Transverse colon (tissue), 4 donors: Measurements from ENCODE around the gene AKT1. TPM values are rescaled to one million over a fixed set of nuclear protein-coding genes. Genes with fewer than 3 reads are reported as not detected.

Experiments
- DNase-seq: peaks from one replicate; pipeline ENCODE4 v3.0.0-alpha.2; 2019
- H3K27ac ChIP-seq, 4 donors: fragments of 200-600 bp; sonication (generic); 2 replicates each; pipeline ENCODE4 v1.5.1; 2016 to 2018; ENCODE audit warnings: inconsistent platforms in 4 of 4
- H3K27me3 ChIP-seq: fragments of 200-600 bp; sonication (generic); 2 replicates; pipeline ENCODE4 v1.5.1; 2017; ENCODE audit warnings: inconsistent platforms
- H3K36me3 ChIP-seq, 4 donors: fragments of 200-600 bp; sonication (generic); 2 replicates each; pipeline ENCODE4 v1.5.1; 2017 to 2019; ENCODE audit warnings: inconsistent platforms in 4 of 4
- H3K4me1 ChIP-seq, 4 donors: fragments of 200-600 bp; sonication (generic); 2 replicates each; pipeline ENCODE4 v1.5.1; 2017 to 2020; ENCODE audit warnings: inconsistent platforms in 4 of 4
- H3K4me3 ChIP-seq, 4 donors: fragments of 200-600 bp; sonication (generic); 1 replicate in 1 of 4; 2 replicates in 3 of 4; pipeline versions ENCODE4 v1.5.1 to v1.6.1; 2017 to 2019; ENCODE audit warnings: inconsistent platforms in 4 of 4
- H3K9me3 ChIP-seq, 2 donors: fragments of 200-600 bp; sonication (generic); 2 replicates each; pipeline ENCODE4 v1.5.1; 2017 to 2019; ENCODE audit warnings: inconsistent platforms in 2 of 2
- EP300 ChIP-seq: sonication (generic); formaldehyde crosslinking; IDR thresholded peaks from one replicate; pipeline ENCODE4 v1.6.1; 2017; ENCODE audit warnings: antibody characterized with exemption, low read depth
- POLR2A ChIP-seq: fragments of 450-650 bp; IDR thresholded peaks from one replicate; pipeline ENCODE4 v1.6.1; 2016; ENCODE audit warnings: antibody characterized with exemption, mild to moderate bottlenecking, moderate library complexity
- POLR2AphosphoS5 ChIP-seq, 3 donors: sonication (generic); formaldehyde crosslinking; IDR thresholded peaks; one replicate each; pipeline ENCODE4 v1.6.1; 2016; ENCODE audit warnings: antibody characterized with exemption in 3 of 3
- WGBS, 2 donors: methylation state at CpG; one replicate each; pipeline ENCODE4 v1.1.5; 2018; ENCODE audit warnings: low coverage in 1 of 2; 5-methylcytosine and 5-hydroxymethylcytosine counted together
- in situ Hi-C, 4 donors: fragments of 200-750 bp; cut with MboI; loops; one replicate each; pipeline versions ENCODE4 v1.15.0 to v1.15.1; 2017; ENCODE audit warnings: low sequenced_read_pairs in 3 of 4, low pct_ligation_motif_present in 1 of 4, low pct_unique_long_range_greater_than_20kb in 1 of 4
- intact Hi-C: fragments of 100-400 bp; cut with DNase I; formaldehyde crosslinking; loops from one replicate; pipeline ENCODE4 v1.15.1; 2023; ENCODE audit warnings: low total_unique reads
- total RNA-seq, 4 donors: library from RNA; depleted of rRNA; stranded (reverse); fragments of >200 nt; gene quantifications; one replicate each; pipeline ENCODE4 v1.1.0, GENCODE V29; 2016
- TF ChIP-seq, protein P1 (sequence below), 5 experiments: fragments of 200-600 bp in 3 of 5; fragments of 450-650 bp in 2 of 5; sonication (generic) in 3 of 5; IDR thresholded peaks; 1 replicate in 2 of 5; 2 replicates in 3 of 5; pipeline ENCODE4 v1.5.1; 2016 to 2017; ENCODE audit warnings: antibody characterized with exemption in 5 of 5, inconsistent platforms in 3 of 5, mild to moderate bottlenecking in 2 of 5, moderate library complexity in 1 of 5

The AKT1 gene
- total RNA-seq, 4 donors from 2014 or later, result 85.4 to 310 (median 136) TPM

DNA sequence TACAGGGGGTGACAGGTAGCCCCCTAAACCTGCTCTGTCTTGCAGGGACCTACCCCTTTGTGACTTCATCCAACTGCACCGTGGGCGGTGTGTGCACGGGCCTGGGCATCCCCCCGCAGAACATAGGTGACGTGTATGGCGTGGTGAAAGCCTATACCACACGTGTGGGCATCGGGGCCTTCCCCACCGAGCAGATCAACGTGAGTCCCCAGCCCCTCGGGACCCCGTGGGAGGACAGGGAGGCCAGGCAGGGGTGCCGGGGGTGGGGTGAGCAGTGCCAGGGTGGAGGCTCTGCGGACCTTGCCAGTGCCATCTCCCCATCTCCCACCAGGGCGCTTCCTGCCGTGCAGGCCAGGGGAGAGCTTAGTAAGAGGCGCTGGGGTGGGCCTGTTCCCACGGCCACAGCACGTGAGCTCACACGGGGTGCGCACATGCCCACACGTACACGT lies 53.7 kb downstream of the AKT1 start:
- Histone ChIP-seq H3K36me3 (no peaks in the 10 kb centered on the region), H3K9me3 (no peaks in the 10 kb centered on the region), H3K27me3 (no peaks in the 10 kb centered on the region), H3K4me3 (no peak overlapping the region), H3K27ac (no peak overlapping the region), H3K4me1 (peaks cover 5 to 13% (median 8%) of the 10 kb centered on the region in 4 donors)
- no peak for DNase-seq
- TF ChIP-seq POLR2A (no peak), POLR2AphosphoS5 (IDR thresholded peaks at IDR 0.05) (no peak)
- in situ Hi-C loops (no loop called here), intact Hi-C loops (no loop called here)
- WGBS, 2 donors, result 88% methylated on average over 23 of the region's 23 CpGs; no CpG with 5 or more reads in 1 of the 2 donors

DNA sequence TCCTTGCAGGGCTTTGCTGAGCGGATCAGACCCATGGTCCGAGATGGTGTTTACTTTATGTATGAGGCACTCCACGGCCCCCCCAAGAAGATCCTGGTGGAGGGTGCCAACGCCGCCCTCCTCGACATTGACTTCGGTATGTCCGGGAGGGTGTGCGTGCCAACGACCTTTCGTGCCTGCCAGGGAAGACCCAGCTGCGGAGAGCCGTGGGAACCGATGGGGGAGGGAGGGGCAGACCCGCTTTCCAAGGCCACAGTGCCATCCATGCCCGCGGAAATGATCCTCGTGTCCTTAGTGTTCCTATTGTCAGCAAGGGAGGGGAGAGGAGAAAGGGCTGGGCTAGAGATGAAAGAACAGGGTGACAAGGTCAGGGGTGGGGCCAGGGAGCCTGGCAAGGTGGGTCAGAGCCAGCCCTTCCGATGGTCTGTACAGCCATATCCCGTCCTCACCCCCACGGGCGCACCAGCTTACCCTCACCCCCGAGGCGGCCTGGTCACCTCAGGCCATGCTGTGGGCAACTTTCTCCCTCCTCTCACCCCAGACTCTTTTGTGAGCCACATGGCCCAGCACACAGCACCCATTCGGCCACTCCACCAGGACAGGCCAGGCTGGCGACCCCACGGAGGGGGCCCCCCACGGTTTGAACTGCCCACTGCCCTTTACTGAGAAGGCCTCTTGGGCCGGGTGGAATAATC lies 54.3 kb downstream of the AKT1 start:
- 90% methylated on average over 29 of the region's 29 CpGs; no CpG with 5 or more reads in 1 of the 2 donors for WGBS, 2 donors
- no peak overlapping the region for H3K27ac ChIP-seq
- no peak for DNase-seq
- peaks cover 2 to 8% (median 5%) of the 10 kb centered on the region in 4 donors for H3K4me1 ChIP-seq
- TF ChIP-seq POLR2AphosphoS5 (IDR thresholded peaks at IDR 0.05), result no peak
- no peak for TF ChIP-seq EP300
- no peaks in the 10 kb centered on the region for H3K27me3 ChIP-seq
- no peak overlapping the region for H3K4me3 ChIP-seq
- H3K36me3 ChIP-seq, result no peaks in the 10 kb centered on the region
- intact Hi-C loops (no loop called here), in situ Hi-C loops (no loop called here)
- H3K9me3 ChIP-seq, result no peaks in the 10 kb centered on the region

DNA sequence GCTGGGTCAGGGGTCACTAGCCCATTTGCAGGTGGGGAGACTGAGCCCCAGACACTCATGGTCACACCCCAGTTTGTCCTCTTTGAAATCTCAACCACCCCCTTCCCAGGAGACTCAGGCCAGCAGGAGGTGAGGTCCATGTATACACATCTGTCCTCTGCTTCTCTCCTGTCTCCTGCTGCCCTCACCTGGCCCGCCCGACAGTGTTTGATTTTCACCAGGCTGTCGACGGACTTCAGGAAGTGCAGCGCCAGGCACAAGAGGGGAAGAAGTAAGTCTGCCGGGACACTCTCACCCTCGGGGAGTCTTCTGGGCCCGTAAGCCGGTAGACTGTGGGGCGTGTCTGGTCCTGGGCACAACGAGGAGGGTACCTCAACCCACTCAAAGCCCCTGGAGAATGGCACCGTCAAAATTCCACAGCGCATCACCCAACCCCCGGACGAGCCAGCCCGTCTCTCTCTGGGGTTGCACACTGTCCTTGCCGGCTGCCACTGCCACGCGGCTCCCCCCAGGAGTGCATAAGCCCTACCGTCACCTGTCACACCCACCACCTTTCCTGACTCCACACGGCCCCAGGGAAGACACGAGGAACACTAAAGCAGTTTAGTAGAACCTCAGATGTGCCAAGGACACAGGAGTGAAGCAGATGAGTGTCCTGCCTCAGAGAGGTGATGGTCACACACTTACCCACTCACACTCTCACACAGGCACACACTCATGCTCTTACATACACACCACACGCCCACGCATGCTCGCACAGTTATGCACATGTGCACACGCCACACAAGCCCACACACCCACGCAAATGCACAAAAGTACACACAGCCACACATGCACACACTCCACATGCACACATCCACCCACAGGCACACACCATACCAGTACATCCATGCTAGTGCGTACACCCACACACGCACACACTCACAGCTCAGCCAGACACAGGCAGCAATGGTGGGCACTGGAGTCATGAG lies 55.7 kb downstream of the AKT1 start:
- Histone ChIP-seq H3K27me3 (no peaks in the 10 kb centered on the region), H3K36me3 (no peaks in the 10 kb centered on the region), H3K4me1 (peaks cover 6 to 10% (median 8%) of the 10 kb centered on the region in 4 donors), H3K9me3 (no peaks in the 10 kb centered on the region), H3K27ac (no peak overlapping the region), H3K4me3 (no peak overlapping the region)
- no peak for TF ChIP-seq POLR2AphosphoS5 (IDR thresholded peaks at IDR 0.05)
- no peak for TF ChIP-seq EP300
- TF ChIP-seq, protein P1, sequence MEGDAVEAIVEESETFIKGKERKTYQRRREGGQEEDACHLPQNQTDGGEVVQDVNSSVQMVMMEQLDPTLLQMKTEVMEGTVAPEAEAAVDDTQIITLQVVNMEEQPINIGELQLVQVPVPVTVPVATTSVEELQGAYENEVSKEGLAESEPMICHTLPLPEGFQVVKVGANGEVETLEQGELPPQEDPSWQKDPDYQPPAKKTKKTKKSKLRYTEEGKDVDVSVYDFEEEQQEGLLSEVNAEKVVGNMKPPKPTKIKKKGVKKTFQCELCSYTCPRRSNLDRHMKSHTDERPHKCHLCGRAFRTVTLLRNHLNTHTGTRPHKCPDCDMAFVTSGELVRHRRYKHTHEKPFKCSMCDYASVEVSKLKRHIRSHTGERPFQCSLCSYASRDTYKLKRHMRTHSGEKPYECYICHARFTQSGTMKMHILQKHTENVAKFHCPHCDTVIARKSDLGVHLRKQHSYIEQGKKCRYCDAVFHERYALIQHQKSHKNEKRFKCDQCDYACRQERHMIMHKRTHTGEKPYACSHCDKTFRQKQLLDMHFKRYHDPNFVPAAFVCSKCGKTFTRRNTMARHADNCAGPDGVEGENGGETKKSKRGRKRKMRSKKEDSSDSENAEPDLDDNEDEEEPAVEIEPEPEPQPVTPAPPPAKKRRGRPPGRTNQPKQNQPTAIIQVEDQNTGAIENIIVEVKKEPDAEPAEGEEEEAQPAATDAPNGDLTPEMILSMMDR (IDR thresholded peaks at IDR 0.05), result no peak
- no peak for TF ChIP-seq POLR2A
- in situ Hi-C loops (no loop called here), intact Hi-C loops (no loop called here)
- 82% methylated on average over 29 of the region's 29 CpGs; no CpG with 5 or more reads in 1 of the 2 donors for WGBS, 2 donors
- DNase-seq, result no peak

DNA sequence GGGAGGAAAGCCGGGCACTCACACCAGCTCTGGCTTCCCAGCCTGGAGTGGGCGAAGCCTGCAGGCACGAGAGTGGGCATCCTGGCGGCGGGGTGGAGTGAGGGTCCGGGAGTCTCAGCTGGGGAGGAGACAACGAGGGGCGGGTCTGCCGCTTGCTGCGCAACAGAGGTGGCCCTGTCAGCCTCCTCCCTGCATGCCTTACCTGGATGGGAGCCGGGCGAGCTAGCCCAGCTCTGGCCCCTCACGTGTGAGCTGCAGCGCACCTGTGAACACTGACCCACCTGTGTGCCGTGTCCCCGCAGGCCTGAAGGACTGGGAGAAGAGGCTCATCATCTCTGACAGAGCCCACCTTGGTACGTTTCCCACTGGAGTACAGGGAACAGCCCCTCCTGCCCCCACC lies 56.5 kb downstream of the AKT1 start:
- Histone ChIP-seq H3K27ac (no peak overlapping the region), H3K36me3 (no peaks in the 10 kb centered on the region), H3K4me1 (peaks cover 6 to 10% (median 8%) of the 10 kb centered on the region in 4 donors), H3K4me3 (no peak overlapping the region), H3K9me3 (no peaks in the 10 kb centered on the region), H3K27me3 (no peaks in the 10 kb centered on the region)
- in situ Hi-C loops, result no loop called here
- intact Hi-C loops, result no loop called here
- 90% methylated on average over 17 of the region's 17 CpGs; no CpG with 5 or more reads in 1 of the 2 donors for WGBS, 2 donors
- TF ChIP-seq, protein P1 (IDR thresholded peaks at IDR 0.05), result no peak
- TF ChIP-seq POLR2AphosphoS5 (IDR thresholded peaks at IDR 0.05) (no peak), EP300 (no peak)
- DNase-seq, result no peak
